Measurements from ENCODE around the gene SLIT3. TPM values are rescaled to one million over a fixed set of nuclear protein-coding genes. Genes with fewer than 3 reads are reported as not detected.

SLIT3 gene
- total and polyA plus RNA-seq, 9 of the 15 experiments (the other 6 are each of a cell fraction or from before 2014, with no cell fraction given): 0.01 to 0.04 TPM; not detected in 7

DNA sequence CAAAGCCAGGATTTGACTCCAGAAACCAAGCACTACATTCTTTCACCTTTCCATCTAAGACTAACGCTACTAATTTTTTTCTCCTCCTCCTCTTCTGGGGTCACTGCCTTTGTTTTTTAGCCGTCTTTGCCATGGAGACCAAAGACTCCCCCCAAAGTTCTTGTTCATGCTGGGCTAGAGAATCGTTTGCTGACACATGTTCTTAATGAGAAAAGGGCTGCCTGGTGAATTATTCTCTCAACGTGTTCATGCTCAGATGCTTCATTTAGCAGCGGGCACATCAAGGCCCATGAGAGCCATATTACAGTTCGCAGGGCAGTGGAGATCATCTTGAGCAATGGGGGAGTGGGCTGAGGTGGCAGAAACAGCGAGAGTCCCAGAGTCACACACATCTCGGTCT lies 134.9 kb downstream of the SLIT3 start:
- Histone ChIP-seq H3K9ac (ENCODE audit: insufficient read depth in 1 of 2, low read depth in 2 of 2, low read length in 2 of 2) (no peak overlapping the region), H3K9me1 (ENCODE audit: control insufficient read depth, insufficient read depth, low read length) (no peaks in the 10 kb centered on the region), H3K79me2 (ENCODE audit: control insufficient read depth, insufficient read depth, low read length) (no peaks in the 10 kb centered on the region), H3K4me3 (no peak overlapping the region), H3K27ac (ENCODE audit: extremely low read depth, low read depth, low read length) (no peak overlapping the region), H3K27me3 (ENCODE audit: control insufficient read depth in 2 of 2, insufficient read depth in 2 of 2, low read length in 2 of 2) (peaks cover 2 to 18% of the 10 kb centered on the region in 2 experiments; a peak in 3 of 5 replicates), H4K20me1 (replicated peaks; ENCODE audit: control insufficient read depth, insufficient read depth, low read length) (no peaks in the 10 kb centered on the region), H3K9me3 (replicated peaks; ENCODE audit: control insufficient read depth, insufficient read depth, low read depth, low read length) (no peaks in the 10 kb centered on the region), H3K4me2 (ENCODE audit: insufficient read depth, low read length) (no peak overlapping the region), H3K36me3 (ENCODE audit: control insufficient read depth, insufficient read depth, low read length) (no peaks in the 10 kb centered on the region), H3K4me1 (replicated peaks in 1 of 2; ENCODE audit: control insufficient read depth in 2 of 2, insufficient read depth in 2 of 2, low read length in 2 of 2) (no peaks in the 10 kb centered on the region), H2AFZ (ENCODE audit: low read depth, low read length) (no peak overlapping the region)
- WGBS (ENCODE audit: insufficient coverage, low coverage, missing lambda C conversion rate): 0% methylated on average over 7 of the region's 8 CpGs
- BruUV-seq (replicated peaks): no TSS peak
- POLR2A ChIA-PET: no interaction called here
- DNase-seq (ENCODE audit: extremely low read depth in 1 of 4, low spot score in 3 of 4) (no peak), ATAC-seq (no peak), FAIRE-seq (no peak)
- in situ Hi-C loops (cut with MboI) (no loop called here), intact Hi-C loops (cut with micrococcal nuclease) (no loop called here)
- CTCF ChIA-PET (ENCODE audit: low intra/inter-chr PET ratio): no interaction called here
- TF ChIP-seq SPI1 (IDR thresholded peaks at IDR 0.05; ENCODE audit: borderline replicate concordance, low read depth, low read length) (no peak), ILK (tag; IDR thresholded peaks at IDR 0.05; ENCODE audit: borderline replicate concordance, low read depth) (no peak), HMG20A (CRISPR knock-in tag; conservative IDR thresholded peaks at IDR 0.05) (no peak), HOMEZ (CRISPR knock-in tag; IDR thresholded peaks at IDR 0.05) (no peak), ZNF717 (CRISPR knock-in tag; IDR thresholded peaks at IDR 0.05) (no peak), NEUROD1 (IDR thresholded peaks at IDR 0.05; ENCODE audit: borderline replicate concordance, low read depth, low read length, partially characterized antibody) (no peak), ZNF24 (IDR thresholded peaks at IDR 0.05) (no peak), SMARCB1 (IDR thresholded peaks at IDR 0.05; ENCODE audit: insufficient read length, low read depth) (no peak), ZNF224 (CRISPR knock-in tag; IDR thresholded peaks at IDR 0.05) (no peak)
- TF ChIP-seq, protein P1, sequence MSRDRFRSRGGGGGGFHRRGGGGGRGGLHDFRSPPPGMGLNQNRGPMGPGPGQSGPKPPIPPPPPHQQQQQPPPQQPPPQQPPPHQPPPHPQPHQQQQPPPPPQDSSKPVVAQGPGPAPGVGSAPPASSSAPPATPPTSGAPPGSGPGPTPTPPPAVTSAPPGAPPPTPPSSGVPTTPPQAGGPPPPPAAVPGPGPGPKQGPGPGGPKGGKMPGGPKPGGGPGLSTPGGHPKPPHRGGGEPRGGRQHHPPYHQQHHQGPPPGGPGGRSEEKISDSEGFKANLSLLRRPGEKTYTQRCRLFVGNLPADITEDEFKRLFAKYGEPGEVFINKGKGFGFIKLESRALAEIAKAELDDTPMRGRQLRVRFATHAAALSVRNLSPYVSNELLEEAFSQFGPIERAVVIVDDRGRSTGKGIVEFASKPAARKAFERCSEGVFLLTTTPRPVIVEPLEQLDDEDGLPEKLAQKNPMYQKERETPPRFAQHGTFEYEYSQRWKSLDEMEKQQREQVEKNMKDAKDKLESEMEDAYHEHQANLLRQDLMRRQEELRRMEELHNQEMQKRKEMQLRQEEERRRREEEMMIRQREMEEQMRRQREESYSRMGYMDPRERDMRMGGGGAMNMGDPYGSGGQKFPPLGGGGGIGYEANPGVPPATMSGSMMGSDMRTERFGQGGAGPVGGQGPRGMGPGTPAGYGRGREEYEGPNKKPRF (IDR thresholded peaks at IDR 0.05; ENCODE audit: low read depth, low read length): no peak
- TF ChIP-seq, protein P2, sequence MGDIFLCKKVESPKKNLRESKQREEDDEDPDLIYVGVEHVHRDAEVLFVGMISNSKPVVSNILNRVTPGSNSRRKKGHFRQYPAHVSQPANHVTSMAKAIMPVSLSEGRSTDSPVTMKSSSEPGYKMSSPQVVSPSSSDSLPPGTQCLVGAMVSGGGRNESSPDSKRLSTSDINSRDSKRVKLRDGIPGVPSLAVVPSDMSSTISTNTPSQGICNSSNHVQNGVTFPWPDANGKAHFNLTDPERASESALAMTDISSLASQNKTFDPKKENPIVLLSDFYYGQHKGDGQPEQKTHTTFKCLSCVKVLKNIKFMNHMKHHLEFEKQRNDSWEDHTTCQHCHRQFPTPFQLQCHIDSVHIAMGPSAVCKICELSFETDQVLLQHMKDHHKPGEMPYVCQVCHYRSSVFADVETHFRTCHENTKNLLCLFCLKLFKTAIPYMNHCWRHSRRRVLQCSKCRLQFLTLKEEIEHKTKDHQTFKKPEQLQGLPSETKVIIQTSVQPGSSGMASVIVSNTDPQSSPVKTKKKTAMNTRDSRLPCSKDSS (IDR thresholded peaks at IDR 0.05; ENCODE audit: low read depth, partially characterized antibody): no peak
